ENCODE data around the gene ACOD1. TPM values are rescaled to one million over a fixed set of nuclear protein-coding genes. Genes with fewer than 3 reads are reported as not detected.

Gene ACOD1
- total and polyA plus RNA-seq, 10 of the 15 experiments (the other 5 are each of a cell fraction or from before 2014, with no cell fraction given), result not detected

GRCh38 chr13:76975863-76976262 lies 27.6 kb downstream of the ACOD1 start:
- Histone ChIP-seq H4K20me1 (ENCODE audit: control insufficient read depth, insufficient read depth) (no peaks in the 10 kb centered on the region), H3K4me2 (ENCODE audit: control insufficient read depth, insufficient read depth) (no peak overlapping the region), H3K79me2 (ENCODE audit: control insufficient read depth, insufficient read depth, low read length) (no peaks in the 10 kb centered on the region), H2AFZ (ENCODE audit: control insufficient read depth, low read depth, low read length) (no peak overlapping the region), H3K36me3 (ENCODE audit: control insufficient read depth in 2 of 2, insufficient read depth in 2 of 2, low read length in 1 of 2) (no peaks in the 10 kb centered on the region), H3K27me3 (replicated peaks in 1 of 2; ENCODE audit: control insufficient read depth in 2 of 2, insufficient read depth in 2 of 2, low read length in 1 of 2) (peaks cover 0 to 2% of the 10 kb centered on the region in 2 experiments; a peak in 2 of 4 replicates), H3K27ac (ENCODE audit: control insufficient read depth, insufficient read depth) (no peak overlapping the region), H3K4me3 (no peak overlapping the region), H3K9ac (ENCODE audit: control insufficient read depth, insufficient read depth, low read length) (no peak overlapping the region), H3K9me3 (replicated peaks; ENCODE audit: control insufficient read depth, insufficient read depth, low read length) (no peaks in the 10 kb centered on the region), H3K4me1 (ENCODE audit: control insufficient read depth, insufficient read depth, low read length) (no peaks in the 10 kb centered on the region)
- no peak for ATAC-seq
- intact Hi-C loops (cut with micrococcal nuclease; ENCODE audit: unreplicated experiment), result no loop called here
- DNase-seq (ENCODE audit: low read depth, low spot score), result no peak
- no peak for FAIRE-seq
- ChIA-PET CTCF (interaction anchor here (1.2 to 6.3 kb wide), 2 partner anchors 10 to 73 kb away, joined by 6 to 54 read pairs; no protein-coding TSS in a partner anchor), POLR2A (no interaction called here), SMC1A (ENCODE audit: uncharacterized antibody, unreplicated experiment) (no interaction called here), RAD21 (ENCODE audit: unreplicated experiment) (no interaction called here)
- in situ Hi-C loops (cut with MboI), result loop anchor here (10.0 kb wide), 1 partner anchor 1101 kb away; no protein-coding TSS in a partner anchor
- TF ChIP-seq SREBF2 (IDR thresholded peaks at IDR 0.05; ENCODE audit: low read length), result no peak
- no peak for TF ChIP-seq BACH1 (IDR thresholded peaks at IDR 0.05; ENCODE audit: borderline replicate concordance)
- no peak for TF ChIP-seq RAD51 (IDR thresholded peaks at IDR 0.05)
- TF ChIP-seq, protein P1, sequence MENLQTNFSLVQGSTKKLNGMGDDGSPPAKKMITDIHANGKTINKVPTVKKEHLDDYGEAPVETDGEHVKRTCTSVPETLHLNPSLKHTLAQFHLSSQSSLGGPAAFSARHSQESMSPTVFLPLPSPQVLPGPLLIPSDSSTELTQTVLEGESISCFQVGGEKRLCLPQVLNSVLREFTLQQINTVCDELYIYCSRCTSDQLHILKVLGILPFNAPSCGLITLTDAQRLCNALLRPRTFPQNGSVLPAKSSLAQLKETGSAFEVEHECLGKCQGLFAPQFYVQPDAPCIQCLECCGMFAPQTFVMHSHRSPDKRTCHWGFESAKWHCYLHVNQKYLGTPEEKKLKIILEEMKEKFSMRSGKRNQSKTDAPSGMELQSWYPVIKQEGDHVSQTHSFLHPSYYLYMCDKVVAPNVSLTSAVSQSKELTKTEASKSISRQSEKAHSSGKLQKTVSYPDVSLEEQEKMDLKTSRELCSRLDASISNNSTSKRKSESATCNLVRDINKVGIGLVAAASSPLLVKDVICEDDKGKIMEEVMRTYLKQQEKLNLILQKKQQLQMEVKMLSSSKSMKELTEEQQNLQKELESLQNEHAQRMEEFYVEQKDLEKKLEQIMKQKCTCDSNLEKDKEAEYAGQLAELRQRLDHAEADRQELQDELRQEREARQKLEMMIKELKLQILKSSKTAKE (IDR thresholded peaks at IDR 0.05; ENCODE audit: low read depth, poor library complexity, severe bottlenecking), result no peak
- no peak for TF ChIP-seq ETV6 (conservative IDR thresholded peaks at IDR 0.05 in 1 of 2, IDR thresholded peaks at IDR 0.05 in 1 of 2; ENCODE audit: borderline replicate concordance in 1 of 2, low read depth in 1 of 2)
- TF ChIP-seq NRF1 (conservative IDR thresholded peaks at IDR 0.05; ENCODE audit: low read depth, low read length), result no peak
- TF ChIP-seq IKZF1 (conservative IDR thresholded peaks at IDR 0.05), result no peak
- TF ChIP-seq BRCA1 (IDR thresholded peaks at IDR 0.05; ENCODE audit: low read depth, low read length), result no peak
- TF ChIP-seq SUPT20H (IDR thresholded peaks at IDR 0.05; ENCODE audit: borderline replicate concordance, control insufficient read depth, low read depth, low read length), result no peak
- TF ChIP-seq, protein P2, sequence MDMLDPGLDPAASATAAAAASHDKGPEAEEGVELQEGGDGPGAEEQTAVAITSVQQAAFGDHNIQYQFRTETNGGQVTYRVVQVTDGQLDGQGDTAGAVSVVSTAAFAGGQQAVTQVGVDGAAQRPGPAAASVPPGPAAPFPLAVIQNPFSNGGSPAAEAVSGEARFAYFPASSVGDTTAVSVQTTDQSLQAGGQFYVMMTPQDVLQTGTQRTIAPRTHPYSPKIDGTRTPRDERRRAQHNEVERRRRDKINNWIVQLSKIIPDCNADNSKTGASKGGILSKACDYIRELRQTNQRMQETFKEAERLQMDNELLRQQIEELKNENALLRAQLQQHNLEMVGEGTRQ (IDR thresholded peaks at IDR 0.05; ENCODE audit: borderline replicate concordance, low read depth, low read length), result no peak
- no peak for TF ChIP-seq KLF5 (IDR thresholded peaks at IDR 0.05; ENCODE audit: partially characterized antibody)
- no peak for TF ChIP-seq MTA2 (IDR thresholded peaks at IDR 0.05; ENCODE audit: low read depth)
- no peak for TF ChIP-seq CHD2 (IDR thresholded peaks at IDR 0.05; ENCODE audit: borderline replicate concordance, low read depth, low read length)
- no peak for TF ChIP-seq ZNF687 (IDR thresholded peaks at IDR 0.05)
- 18% methylated on average over 6 of the region's 6 CpGs for WGBS (ENCODE audit: insufficient coverage, insufficient replicate concordance, low lambda C conversion rate, missing lambda C conversion rate)
- BruUV-seq (replicated peaks), result no TSS peak

Data from GM12878 (cell line).